HG03175 (cell line): ENCODE results near the gene PLCL1.

Experiments used
- ATAC-seq: cut with Tn5 transposase; IDR thresholded peaks from one replicate; pipeline ENCODE4 v1.9.1; 2021; ENCODE audit warnings: mild to moderate bottlenecking, moderate library complexity; ENCODE audit not compliant: unreplicated experiment

PLCL1 gene

GRCh38 chr2:197804049-197804757 lies at the start of gene PLCL1:
Gene PLCL1, plus strand, starts transcription at chr2:197804593.
- peak; percentile 100 for ATAC-seq

- no peak for ATAC-seq
These were observed 45.4 kb upstream of the PLCL1 start for GRCh38 chr2:197759013-197759412.

- no peak for ATAC-seq
These were observed 44.6 kb upstream of the PLCL1 start for GRCh38 chr2:197759625-197760292.

GRCh38 chr2:197760293-197760657 lies 44.1 kb upstream of the PLCL1 start:
- ATAC-seq, result no peak

- no peak for ATAC-seq
These were observed 26.5 kb upstream of the PLCL1 start for GRCh38 chr2:197777823-197778407.

DNA sequence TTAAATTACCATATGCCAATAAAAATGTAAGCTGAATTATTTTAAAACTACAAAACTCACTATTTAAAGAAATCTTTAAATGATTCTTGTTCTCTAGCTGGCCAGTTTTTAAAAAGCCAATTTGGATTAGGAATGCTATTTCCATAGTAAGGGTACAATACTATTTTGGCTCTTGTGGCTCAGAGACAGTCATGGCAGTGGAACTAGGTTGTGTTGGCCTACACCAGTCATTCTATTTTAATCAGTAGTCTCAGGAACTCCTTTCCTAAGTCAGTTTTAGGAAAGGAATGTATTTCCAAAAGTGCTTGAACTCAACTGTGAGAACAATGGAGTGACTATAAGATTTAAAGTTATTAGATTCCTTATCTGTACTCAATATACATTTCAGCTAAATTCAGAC lies 25.1 kb upstream of the PLCL1 start:
- no peak for ATAC-seq

DNA sequence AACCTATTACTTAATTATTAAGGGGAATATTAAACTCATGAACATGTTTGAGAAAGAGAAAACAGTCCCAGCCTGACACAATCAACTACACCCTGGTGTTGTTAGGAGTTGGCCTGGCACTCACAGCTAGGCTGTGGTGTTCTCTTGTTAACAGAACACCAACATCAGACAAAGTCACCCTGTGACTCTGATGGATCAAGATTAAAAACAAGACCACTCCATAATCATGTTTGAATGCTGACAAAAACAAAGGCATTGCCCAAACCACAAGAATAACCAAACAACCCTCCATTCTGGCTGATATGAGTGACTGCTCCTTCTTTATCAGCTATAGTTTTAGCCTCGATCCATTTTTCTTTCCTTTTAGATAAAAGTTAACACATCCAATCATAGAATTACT lies 22.3 kb upstream of the PLCL1 start:
- ATAC-seq, result no peak

GRCh38 chr2:197784956-197785941 lies 19.1 kb upstream of the PLCL1 start, which contains the start of gene BOLL:
Gene BOLL, minus strand, starts transcription at chr2:197785319. Its CDS starts 3,469 bp downstream, at chr2:197781850.
- no peak for ATAC-seq

DNA sequence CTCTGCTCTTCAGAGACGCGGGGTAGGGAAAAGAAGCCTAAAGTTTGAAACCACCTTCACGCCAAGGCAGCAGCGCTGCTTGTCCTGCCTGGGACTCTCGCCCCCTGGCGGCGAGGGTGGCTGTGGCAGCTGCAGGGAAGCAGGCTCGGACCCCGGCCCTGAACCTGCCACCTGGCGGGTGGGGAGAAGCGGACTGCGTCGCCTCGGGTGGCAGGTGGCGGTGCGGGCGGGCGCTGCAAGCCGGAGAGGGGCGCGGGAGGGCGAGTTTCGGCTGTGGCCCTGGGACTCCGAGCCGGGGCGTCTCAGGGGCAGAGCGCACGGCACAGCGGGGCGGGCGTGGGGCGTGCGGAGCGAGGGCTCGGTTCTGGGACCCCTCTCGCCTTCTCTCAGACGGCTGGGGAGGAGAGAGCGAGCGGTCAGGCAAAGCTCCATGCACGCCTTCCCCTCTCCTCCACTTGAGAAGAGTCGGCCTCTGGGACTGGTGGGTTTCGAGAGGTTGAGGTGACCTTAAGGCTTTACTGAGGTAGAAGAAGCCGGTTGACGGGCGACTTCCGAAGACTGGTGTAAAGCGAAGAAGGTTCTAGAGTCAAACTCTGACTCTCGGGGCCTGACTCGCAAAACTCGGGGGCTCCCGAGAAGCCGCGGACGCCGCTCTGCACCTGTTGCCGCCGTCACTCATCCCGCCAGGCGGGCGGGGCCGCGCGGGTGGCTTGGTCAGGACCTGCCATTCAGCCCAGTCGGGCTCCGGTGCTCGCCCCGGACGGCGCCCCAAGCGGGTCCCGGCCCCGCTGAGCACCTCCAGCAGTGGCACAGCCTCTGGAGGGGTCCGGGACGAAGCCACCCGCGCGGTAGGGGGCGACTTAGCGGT lies 18.1 kb upstream of the PLCL1 start:
- peak; percentile 78 for ATAC-seq

GRCh38 chr2:197793456-197793855 lies 10.9 kb upstream of the PLCL1 start:
- ATAC-seq, result no peak

GRCh38 chr2:197795277-197795676 lies 9.1 kb upstream of the PLCL1 start:
- no peak for ATAC-seq

GRCh38 chr2:197798187-197798586 lies 6.2 kb upstream of the PLCL1 start:
- ATAC-seq, result no peak

GRCh38 chr2:197799068-197799467 lies 5.3 kb upstream of the PLCL1 start:
- no peak for ATAC-seq

- no peak for ATAC-seq
These were observed 4.3 kb upstream of the PLCL1 start for GRCh38 chr2:197800091-197800490.

- ATAC-seq, result no peak
These were observed 3.4 kb upstream of the PLCL1 start for GRCh38 chr2:197801033-197801432.

- peak; percentile 19 for ATAC-seq
These were observed 1.4 kb upstream of the PLCL1 start for GRCh38 chr2:197803033-197803444.

- ATAC-seq, result peak; percentile 37
These were observed 643 bp downstream of the PLCL1 start for GRCh38 chr2:197804758-197805714.

DNA sequence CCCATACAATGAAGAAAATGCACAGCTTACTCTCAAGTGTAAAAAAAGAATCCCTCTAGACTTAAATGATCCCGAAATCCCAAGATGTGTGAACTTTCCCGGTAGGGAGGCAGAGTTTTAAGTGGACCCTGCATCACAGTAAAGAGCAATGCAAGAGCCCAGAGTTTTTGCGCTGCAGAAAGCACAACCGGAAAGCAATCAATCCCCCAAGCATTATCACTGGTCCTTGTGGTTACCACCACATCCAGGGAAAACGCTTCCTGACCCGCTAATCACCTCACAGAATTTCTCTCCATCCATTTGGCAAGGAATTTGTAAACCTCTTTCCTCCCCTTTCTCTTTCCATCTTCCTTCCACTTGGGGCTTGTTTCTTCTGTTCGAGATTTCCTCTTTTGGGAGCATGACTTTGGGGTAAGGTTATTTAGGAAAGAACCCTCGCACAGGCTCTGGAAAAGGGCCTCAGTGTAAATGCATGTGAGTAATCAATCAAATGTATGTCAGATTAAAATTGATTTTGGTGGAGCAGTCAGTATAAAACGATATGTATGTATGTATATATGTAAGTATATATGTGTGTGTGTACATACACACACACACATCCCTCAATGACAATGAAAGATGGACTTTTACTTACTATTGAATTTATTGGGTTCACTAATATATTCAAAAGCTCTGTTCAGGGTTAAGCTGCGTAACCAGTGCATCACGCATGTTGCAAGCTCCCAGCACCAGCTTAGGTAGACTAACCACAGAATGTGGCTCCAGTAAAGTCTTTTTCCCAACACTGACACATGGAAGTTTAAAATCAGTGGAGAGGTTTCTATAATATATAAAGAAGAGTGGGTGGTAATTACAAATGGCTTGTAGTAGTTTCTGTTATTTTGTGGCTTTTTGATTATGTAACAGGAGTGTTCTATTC lies 1.6 kb downstream of the PLCL1 start:
- ATAC-seq, result no peak
